HL-60/S4 treated with phorbol 12-myristate 13-acetate at 8.2 ng/mL for 4 days and 3 days (cell line): ENCODE results near the gene TNFRSF12A.
"Not testable (repeated sequence)": the region's sequence is repeated elsewhere in the genome, so short reads cannot be mapped to it uniquely, and the experiment has no call there.

Experiments
- in situ Hi-C: fragments of 300-500 bp; cut with MboI; formaldehyde crosslinking; loops from 2 replicates; pipeline ENCODE4 v1.15.0; 2022; ENCODE audit warnings: low sequenced_read_pairs

The TNFRSF12A gene

GRCh38 chr16:3060339-3061127 lies 40.4 kb downstream of the TNFRSF12A start:
- in situ Hi-C loops: no loop called here

- in situ Hi-C loops: no loop called here
Observed at GRCh38 chr16:3062553-3062952, 42.4 kb downstream of the TNFRSF12A start.

GRCh38 chr16:3063625-3064386 lies 43.6 kb downstream of the TNFRSF12A start:
- in situ Hi-C loops: no loop called here

- in situ Hi-C loops: no loop called here
Observed at GRCh38 chr16:3065069-3065741, 45.0 kb downstream of the TNFRSF12A start, which contains the start of gene IL32. IL32 (plus strand) TSS chr16:3065640; CDS start chr16:3065812, 172 bp downstream.

GRCh38 chr16:3065742-3066439 lies 45.7 kb downstream of the TNFRSF12A start:
- in situ Hi-C loops: no loop called here

GRCh38 chr16:3066440-3066748 lies 46.2 kb downstream of the TNFRSF12A start:
- in situ Hi-C loops: no loop called here

GRCh38 chr16:3068487-3068886 lies 48.3 kb downstream of the TNFRSF12A start:
- in situ Hi-C loops: no loop called here

GRCh38 chr16:3069146-3069545 lies 49.0 kb downstream of the TNFRSF12A start:
- in situ Hi-C loops: not testable (repeated sequence)

GRCh38 chr16:3070608-3071111 lies 50.5 kb downstream of the TNFRSF12A start:
- in situ Hi-C loops: no loop called here

- in situ Hi-C loops: no loop called here
Observed at GRCh38 chr16:3071655-3072054, 51.5 kb downstream of the TNFRSF12A start.
